Omental fat pad (tissue), 4 donors: ENCODE measurements around the gene CCDC117. TPM values are rescaled to one million over a fixed set of nuclear protein-coding genes. Genes with fewer than 3 reads are reported as not detected.

Experiments used
- ATAC-seq: fragments of 150-250 bp; one replicate; pipeline ENCODE4 v1.9.1; 2016; ENCODE audit warnings: mild to moderate bottlenecking, moderate library complexity; ENCODE audit not compliant: low FRiP score
- DNase-seq: peaks from one replicate; pipeline ENCODE4 v3.0.0-alpha.2; 2019; ENCODE audit warnings: low spot score
- CTCF ChIP-seq, 3 donors: fragments of 450-650 bp; IDR thresholded peaks; one replicate each; pipeline ENCODE4 v1.5.1; 2016 to 2017; ENCODE audit warnings: antibody characterized with exemption in 3 of 3, mild to moderate bottlenecking in 3 of 3, moderate library complexity in 2 of 3
- total RNA-seq, 4 donors: library from RNA; depleted of rRNA; stranded (reverse); fragments of >200 nt; gene quantifications; one replicate each; pipeline ENCODE4 v1.1.0, GENCODE V29; 2016

The CCDC117 gene
- total RNA-seq, 4 donors from 2014 or later, result 10.1 to 22.9 (median 18.2) TPM

DNA sequence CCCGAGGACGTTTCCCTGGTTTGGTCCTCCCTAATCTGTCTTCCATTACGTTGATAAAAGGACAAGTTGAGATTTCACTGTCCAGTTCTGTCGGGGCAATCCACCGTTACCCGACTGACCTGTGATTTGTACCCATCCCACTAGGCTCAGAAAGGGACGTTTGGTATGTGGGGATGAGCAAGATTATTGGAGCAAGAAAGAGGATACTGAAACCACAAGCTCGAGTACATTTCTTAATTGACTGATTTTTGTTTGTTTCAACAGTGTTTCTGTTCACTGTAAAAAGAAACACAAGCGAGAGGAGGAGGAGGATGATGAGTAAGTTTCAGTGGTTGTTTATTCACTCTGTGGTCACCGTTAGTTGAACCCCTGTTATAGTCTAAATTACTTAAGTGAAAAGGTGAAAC is 969 bp downstream of the CCDC117 start:
- no peak for ATAC-seq
- no peak for TF ChIP-seq CTCF (IDR thresholded peaks at IDR 0.05)
- no peak for DNase-seq

DNA sequence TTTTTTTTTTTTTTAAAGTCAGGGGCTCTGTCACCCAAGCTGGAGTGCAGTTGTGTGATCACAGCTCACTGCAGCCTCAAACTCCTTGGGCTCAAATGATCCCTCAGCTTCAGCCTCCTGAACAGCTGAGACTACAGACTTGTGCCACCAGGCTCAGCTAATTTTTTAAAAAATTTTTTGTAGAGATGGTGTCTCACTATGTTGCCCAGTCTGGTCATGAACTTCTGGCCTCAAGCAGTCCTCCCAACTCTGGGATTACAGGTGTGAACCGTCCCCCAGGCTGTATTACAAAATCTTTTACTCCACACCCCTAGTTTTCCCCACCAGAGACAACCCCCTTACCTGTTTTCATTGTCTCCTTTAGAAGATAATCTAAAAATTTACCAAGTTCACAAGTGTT is 1.9 kb downstream of the CCDC117 start:
- no peak for ATAC-seq
- DNase-seq, result no peak
- no peak for TF ChIP-seq CTCF (IDR thresholded peaks at IDR 0.05)

DNA sequence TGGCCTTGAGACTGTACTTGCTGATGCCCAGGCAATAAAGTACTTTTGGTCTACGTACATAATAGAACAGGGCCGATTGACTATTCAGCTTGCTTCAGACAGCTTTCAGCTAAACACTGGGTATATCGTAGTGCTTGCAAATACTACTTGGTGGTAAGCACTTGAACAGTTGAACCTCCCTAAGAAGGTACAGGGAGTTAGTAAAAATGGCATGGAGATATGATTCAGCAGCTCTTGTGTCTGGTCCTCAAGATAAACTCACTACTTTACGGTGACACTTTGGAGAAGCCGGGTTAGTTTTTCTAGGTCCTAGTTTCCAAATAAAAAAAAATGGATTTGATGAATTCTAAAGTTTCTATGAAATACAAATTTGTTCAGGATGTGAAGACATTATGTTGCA is 7.3 kb downstream of the CCDC117 start:
- ATAC-seq, result no peak
- no peak for DNase-seq
- no peak for TF ChIP-seq CTCF (IDR thresholded peaks at IDR 0.05)

DNA sequence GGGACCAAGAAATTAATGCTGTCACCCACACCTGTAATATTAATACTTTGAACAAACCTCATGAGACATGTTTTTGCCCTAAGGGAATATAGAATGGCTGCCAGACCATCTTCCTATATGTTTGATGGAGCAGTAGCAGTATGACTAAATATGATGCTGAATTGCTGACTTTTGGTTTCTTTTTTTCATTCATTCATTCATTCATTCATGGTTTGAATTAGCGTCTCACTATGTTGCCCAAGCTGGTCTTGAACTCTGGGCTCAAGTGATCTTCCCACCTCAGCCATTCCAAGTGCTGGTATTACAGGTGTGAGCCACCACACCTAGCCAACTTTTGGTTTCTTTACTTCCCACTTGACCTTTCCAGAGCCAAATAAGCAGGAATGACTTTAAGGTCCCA is 7.8 kb downstream of the CCDC117 start:
- no peak for DNase-seq
- no peak for ATAC-seq
- TF ChIP-seq CTCF (IDR thresholded peaks at IDR 0.05), result no peak

- no peak for DNase-seq
- TF ChIP-seq CTCF (IDR thresholded peaks at IDR 0.05), result no peak
- ATAC-seq, result no peak
These were observed 11.5 kb downstream of the CCDC117 start for GRCh38 chr22:28783786-28784671.

- DNase-seq, result no peak
- no peak for TF ChIP-seq CTCF (IDR thresholded peaks at IDR 0.05)
- no peak for ATAC-seq
These were observed 16.1 kb downstream of the CCDC117 start for GRCh38 chr22:28788601-28789000.

DNA sequence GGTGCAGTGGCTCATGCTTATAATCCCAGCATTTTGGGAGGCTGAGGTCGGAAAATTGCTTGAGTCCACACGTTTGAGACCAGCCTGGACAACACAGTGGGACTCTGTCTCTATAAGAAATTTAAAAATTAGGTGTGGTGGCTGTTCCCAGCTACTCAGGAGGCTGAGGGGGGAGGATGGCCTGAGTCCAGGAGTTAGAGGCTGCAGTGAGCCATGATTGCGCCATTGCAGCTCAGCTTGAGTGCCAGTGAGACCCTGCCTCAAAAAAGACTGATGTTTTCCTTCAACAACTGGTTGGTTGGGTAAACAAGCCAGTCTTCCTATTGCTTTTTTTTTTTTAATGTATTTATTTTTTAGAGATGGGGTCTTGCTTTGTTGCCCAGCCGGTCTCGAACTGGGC is 18.6 kb downstream of the CCDC117 start:
- TF ChIP-seq CTCF (IDR thresholded peaks at IDR 0.05), result no peak
- ATAC-seq (no peak), DNase-seq (no peak)
